ENCODE data around the gene POLR1C.
"Not testable (repeated sequence)": the region's sequence is repeated elsewhere in the genome, so short reads cannot be mapped to it uniquely, and the experiment has no call there.

POLR1C gene

GRCh38 chr6:43516697-43517504 lies at the start of gene POLR1C, which contains the start of gene YIPF3:
Gene POLR1C, plus strand, starts transcription at chr6:43517089. Its CDS starts 21 bp downstream, at chr6:43517110.
Gene YIPF3, minus strand, starts transcription at chr6:43516926. Its CDS starts 119 bp downstream, at chr6:43516807.
- peak; percentile 91 to 98 for DNase-seq (ENCODE audit: low spot score in 2 of 2)
- H3K4me1 Mint-ChIP-seq, result peaks cover 28% of the 10 kb centered on the region
- no peak within 1 kb of the TSS for H3K27ac Mint-ChIP-seq
- ATAC-seq, result peak; percentile 95
- H3K9me3 Mint-ChIP-seq, result no peaks in the 10 kb centered on the region
- no peaks in the 10 kb centered on the region for H3K36me3 Mint-ChIP-seq
- no peak within 1 kb of the TSS for H3K4me3 Mint-ChIP-seq

- not testable (repeated sequence) for H3K4me1 Mint-ChIP-seq; H3K27ac Mint-ChIP-seq; DNase-seq (ENCODE audit: low spot score in 2 of 2); ATAC-seq; H3K36me3 Mint-ChIP-seq; H3K4me3 Mint-ChIP-seq; H3K9me3 Mint-ChIP-seq
Measured at GRCh38 chr6:43467265-43467664, 49.6 kb upstream of the POLR1C start.

- ATAC-seq (no peak), DNase-seq (ENCODE audit: low spot score in 2 of 2) (no peak)
- Mint-ChIP-seq H3K4me3 (no peak overlapping the region), H3K36me3 (no peaks in the 10 kb centered on the region), H3K27ac (peak overlapping the region; percentile 23), H3K4me1 (no peaks in the 10 kb centered on the region), H3K9me3 (no peaks in the 10 kb centered on the region)
Measured at GRCh38 chr6:43467752-43468151, 49.1 kb upstream of the POLR1C start.

GRCh38 chr6:43468240-43468639 lies 48.6 kb upstream of the POLR1C start:
- H3K27ac Mint-ChIP-seq, result peak overlapping the region; percentile 23
- DNase-seq (ENCODE audit: low spot score in 2 of 2) (no peak), ATAC-seq (no peak)
- no peaks in the 10 kb centered on the region for H3K4me1 Mint-ChIP-seq
- no peaks in the 10 kb centered on the region for H3K36me3 Mint-ChIP-seq
- no peak overlapping the region for H3K4me3 Mint-ChIP-seq
- no peaks in the 10 kb centered on the region for H3K9me3 Mint-ChIP-seq

GRCh38 chr6:43468748-43469681 lies 47.9 kb upstream of the POLR1C start:
- Mint-ChIP-seq H3K9me3 (no peaks in the 10 kb centered on the region), H3K36me3 (no peaks in the 10 kb centered on the region), H3K4me3 (no peak overlapping the region), H3K4me1 (no peaks in the 10 kb centered on the region), H3K27ac (no peak overlapping the region)
- ATAC-seq, result no peak
- DNase-seq (ENCODE audit: low spot score in 2 of 2), result no peak

GRCh38 chr6:43469947-43470346 lies 46.9 kb upstream of the POLR1C start:
- DNase-seq (ENCODE audit: low spot score in 2 of 2) (no peak), ATAC-seq (peak; percentile 69)
- H3K9me3 Mint-ChIP-seq, result no peaks in the 10 kb centered on the region
- H3K27ac Mint-ChIP-seq, result no peak overlapping the region
- H3K36me3 Mint-ChIP-seq, result no peaks in the 10 kb centered on the region
- no peak overlapping the region for H3K4me3 Mint-ChIP-seq
- no peaks in the 10 kb centered on the region for H3K4me1 Mint-ChIP-seq

GRCh38 chr6:43471399-43471798 lies 45.5 kb upstream of the POLR1C start:
- H3K9me3 Mint-ChIP-seq, result no peaks in the 10 kb centered on the region
- no peaks in the 10 kb centered on the region for H3K36me3 Mint-ChIP-seq
- ATAC-seq (no peak), DNase-seq (ENCODE audit: low spot score in 2 of 2) (no peak)
- no peak overlapping the region for H3K4me3 Mint-ChIP-seq
- no peaks in the 10 kb centered on the region for H3K4me1 Mint-ChIP-seq
- H3K27ac Mint-ChIP-seq, result no peak overlapping the region

- Mint-ChIP-seq H3K4me1 (peaks cover 10% of the 10 kb centered on the region), H3K9me3 (no peaks in the 10 kb centered on the region), H3K36me3 (peaks cover 10% of the 10 kb centered on the region), H3K27ac (no peak overlapping the region), H3K4me3 (no peak overlapping the region)
- ATAC-seq (no peak), DNase-seq (ENCODE audit: low spot score in 2 of 2) (no peak)
Measured at GRCh38 chr6:43472515-43472914, 44.4 kb upstream of the POLR1C start.

- peaks cover 30% of the 10 kb centered on the region for H3K4me1 Mint-ChIP-seq
- ATAC-seq (no peak), DNase-seq (ENCODE audit: low spot score in 2 of 2) (no peak)
- no peak overlapping the region for H3K4me3 Mint-ChIP-seq
- no peaks in the 10 kb centered on the region for H3K9me3 Mint-ChIP-seq
- peaks cover 26% of the 10 kb centered on the region for H3K36me3 Mint-ChIP-seq
- no peak overlapping the region for H3K27ac Mint-ChIP-seq
Measured at GRCh38 chr6:43475516-43475915, 41.4 kb upstream of the POLR1C start.

- no peak for ATAC-seq
- DNase-seq (ENCODE audit: low spot score in 2 of 2), result no peak
- peak overlapping the region; percentile 98 for H3K27ac Mint-ChIP-seq
- H3K4me3 Mint-ChIP-seq, result peak overlapping the region; percentile 95
- no peaks in the 10 kb centered on the region for H3K9me3 Mint-ChIP-seq
- H3K36me3 Mint-ChIP-seq, result peaks cover 39% of the 10 kb centered on the region
- peaks cover 38% of the 10 kb centered on the region for H3K4me1 Mint-ChIP-seq
Measured at GRCh38 chr6:43476746-43477145, 40.1 kb upstream of the POLR1C start.

GRCh38 chr6:43477235-43478007 lies 39.5 kb upstream of the POLR1C start, which contains the start of gene TJAP1:
Gene TJAP1, plus strand, starts transcription at chr6:43477570. Its CDS starts 21,432 bp downstream, at chr6:43499002.
- H3K4me1 Mint-ChIP-seq, result peaks cover 45% of the 10 kb centered on the region
- H3K9me3 Mint-ChIP-seq, result no peaks in the 10 kb centered on the region
- peak; percentile 99 for ATAC-seq
- H3K36me3 Mint-ChIP-seq, result peaks cover 43% of the 10 kb centered on the region
- peak within 1 kb of the TSS; percentile 98 for H3K27ac Mint-ChIP-seq
- H3K4me3 Mint-ChIP-seq, result peak within 1 kb of the TSS; percentile 95
- DNase-seq (ENCODE audit: low spot score in 2 of 2), result peak; percentile 96 to 98

GRCh38 chr6:43478008-43478372 lies 38.9 kb upstream of the POLR1C start:
- H3K27ac Mint-ChIP-seq, result peak overlapping the region; percentile 98
- H3K9me3 Mint-ChIP-seq, result no peaks in the 10 kb centered on the region
- ATAC-seq (no peak), DNase-seq (ENCODE audit: low spot score in 2 of 2) (no peak)
- H3K36me3 Mint-ChIP-seq, result peaks cover 46% of the 10 kb centered on the region
- H3K4me3 Mint-ChIP-seq, result peak overlapping the region; percentile 95
- peaks cover 49% of the 10 kb centered on the region for H3K4me1 Mint-ChIP-seq

GRCh38 chr6:43481075-43481474 lies 35.8 kb upstream of the POLR1C start:
- DNase-seq (ENCODE audit: low spot score in 2 of 2) (no peak), ATAC-seq (no peak)
- Mint-ChIP-seq H3K4me1 (peaks cover 55% of the 10 kb centered on the region), H3K36me3 (peaks cover 52% of the 10 kb centered on the region), H3K27ac (no peak overlapping the region), H3K4me3 (no peak overlapping the region), H3K9me3 (no peaks in the 10 kb centered on the region)

GRCh38 chr6:43481591-43482236 lies 35.2 kb upstream of the POLR1C start:
- Mint-ChIP-seq H3K9me3 (no peaks in the 10 kb centered on the region), H3K4me3 (no peak overlapping the region), H3K36me3 (peaks cover 55% of the 10 kb centered on the region), H3K27ac (peak overlapping the region; percentile 54), H3K4me1 (peaks cover 53% of the 10 kb centered on the region)
- peak; percentile 49 for ATAC-seq
- no peak for DNase-seq (ENCODE audit: low spot score in 2 of 2)

Measured in stimulated activated effector memory CD8-positive, alpha-beta T cell treated with anti-CD3 and anti-CD28 coated beads, Interleukin-12 subunit alpha, Interleukin-12 subunit beta, amount 100 ng/mL, for 72 hours (primary cell).